Heart right ventricle (tissue), 16 donors: Measurements from ENCODE around the gene RGMA. TPM values are rescaled to one million over a fixed set of nuclear protein-coding genes. Genes with fewer than 3 reads are reported as not detected.

ENCODE experiments used
- ATAC-seq, 8 donors: fragments of 200-7000 bp; cut with Tn5 transposase; one replicate each; pipeline ENCODE4 v1.9.1; 2020; ENCODE audit warnings: mild to moderate bottlenecking in 8 of 8, moderate library complexity in 8 of 8, moderate number of reproducible peaks in 1 of 8
- DNase-seq, 2 donors: peaks; one replicate each; pipeline ENCODE4 v3.0.0-alpha.2; 2020
- H3K27ac ChIP-seq, 10 donors: fragments of 200-600 bp; sonication (generic) in 2 of 10; one replicate each; pipeline versions ENCODE4 v1.5.0 to v1.8.0; 2020 to 2022; ENCODE audit warnings: mild to moderate bottlenecking in 3 of 10
- H3K27me3 ChIP-seq, 7 donors: fragments of 200-600 bp; one replicate each; pipeline ENCODE4 v1.8.0; 2021 to 2022; ENCODE audit warnings: mild to moderate bottlenecking in 2 of 7
- H3K36me3 ChIP-seq, 9 donors: fragments of 200-600 bp; sonication (generic) in 1 of 9; one replicate each; pipeline versions ENCODE4 v1.5.0 to v1.8.0; 2020 to 2022; ENCODE audit warnings: mild to moderate bottlenecking in 2 of 9
- H3K4me1 ChIP-seq, 9 donors: fragments of 200-600 bp; sonication (generic) in 1 of 9; one replicate each; pipeline versions ENCODE4 v1.5.0 to v1.8.0; 2020 to 2022; ENCODE audit warnings: mild to moderate bottlenecking in 4 of 9
- H3K4me3 ChIP-seq, 10 donors: fragments of 200-600 bp; sonication (generic) in 2 of 10; one replicate each; pipeline versions ENCODE4 v1.5.0 to v1.8.0; 2020 to 2022; ENCODE audit warnings: mild to moderate bottlenecking in 7 of 10, moderate library complexity in 2 of 10
- H3K9me3 ChIP-seq, 11 donors: fragments of 200-600 bp in 10 of 11; sonication (generic) in 2 of 11; one replicate each; pipeline versions ENCODE4 v1.5.0 to v1.8.0; 2013 to 2022; ENCODE audit warnings: mild to moderate bottlenecking in 2 of 11, control low read depth in 1 of 11, moderate library complexity in 1 of 11
- WGBS, 2 donors: extraction: QIAGEN DNeasy Blood & Tissue Kit; methylation state at CpG; one replicate each; pipeline ENCODE4 v1.1.7; 2013; ENCODE audit warnings: inconsistent platforms in 1 of 2; 5-methylcytosine and 5-hydroxymethylcytosine counted together
- intact Hi-C, 10 donors: fragments of 100-400 bp; cut with DNase I; formaldehyde crosslinking; loops; one replicate each; pipeline versions ENCODE4 v1.11.1 to v1.14.2; 2022
- polyA plus RNA-seq, 2 donors: library from polyadenylated mRNA; stranded (reverse); fragments of 200-250 nt; gene quantifications; one replicate each; pipeline ENCODE4 v1.2.3, GENCODE V29; 2013
- total RNA-seq, 10 donors: library from RNA; stranded (reverse); fragmentation: NEBNext Ultra II Directional in 3 of 10; extraction: Animal tissue kit (Norgen Biotek cat#: 25700) in 3 of 10; gene quantifications; one replicate each; pipeline versions ENCODE4 v1.2.1 to v1.2.4, GENCODE V29; 2021 to 2023
- TF ChIP-seq, protein P1 (sequence below), 9 donors: fragments of 200-600 bp; sonication (generic) in 2 of 9; IDR thresholded peaks; one replicate each; pipeline versions ENCODE4 v1.5.0 to v1.8.0; 2021 to 2022; ENCODE audit warnings: antibody characterized with exemption in 9 of 9, mild to moderate bottlenecking in 5 of 9, moderate library complexity in 1 of 9
- donor health status: Arrhythmogenic right ventricular cardiomyopathy.
- donor health status: ischemic (EF 13 %, LVEDD 7.1; RV severe dilation, severe dysfunction).
- donor health status: healthy with polysubstance abuse.
- donor health status: DM: no; HTN: yes; CAD: no.
- donor health status: DM: no; HTN: no; CAD: no.
- donor health status: ischemic (EF 25% LVEDD 6.9; RV normal size, moderate dysfunction).
- donor health status: ischemic (EF 25% LVEDD 5.7; RV mildly dilated, moderate dysfunction).
- donor health status: healthy.
- donor health status: DM: yes; HTN: yes; CAD: no.
- donor health status: Ischemic cardiomyopathy.
- donor health status: ischemic (EF 35%, LVEDD 5.7; RV mildly dilated, moderate dysfunction).
- donor health status: nonischemic (EF 11% LVEDD 7.7; RV severe dilation, severe dysfunction).
- donor health status: DM: yes; HTN: yes; CAD: no.
- donor health status: PGD.
- donor health status: ischemic (EF 29% LVEDD 5.4; RV normal size, mild dysfunction).
- donor health status: nonischemic (EF 23%, LVEDD 6.1; RV moderate dilation, normal function).

Gene RGMA
- total and polyA plus RNA-seq, 12 donors: 4.9 to 33.8 (median 10.7) TPM

DNA sequence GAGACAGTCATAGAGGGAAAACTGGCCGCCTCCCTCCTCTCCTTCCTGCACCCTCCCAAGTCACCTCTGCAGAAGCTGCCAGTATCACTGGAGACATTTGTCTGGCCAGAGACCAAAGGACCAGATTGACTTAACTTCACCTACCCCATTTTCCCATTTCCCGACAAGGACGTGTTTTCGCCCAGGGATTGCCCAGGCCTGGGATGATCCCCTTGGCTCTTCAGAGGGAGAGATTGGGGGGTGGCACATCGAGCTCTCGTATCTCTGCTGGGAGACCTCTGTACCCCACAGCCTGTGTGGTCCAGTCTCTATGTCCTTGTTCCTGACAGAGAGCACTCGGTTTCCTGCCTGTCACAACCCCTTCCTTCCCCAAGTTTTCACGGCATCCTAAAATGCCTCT is 31.4 kb downstream of the RGMA start:
- ATAC-seq (no peak), DNase-seq (no peak)
- WGBS, 2 donors: 81 to 82% methylated on average over 8 of the region's 8 CpGs
- TF ChIP-seq, protein P1, sequence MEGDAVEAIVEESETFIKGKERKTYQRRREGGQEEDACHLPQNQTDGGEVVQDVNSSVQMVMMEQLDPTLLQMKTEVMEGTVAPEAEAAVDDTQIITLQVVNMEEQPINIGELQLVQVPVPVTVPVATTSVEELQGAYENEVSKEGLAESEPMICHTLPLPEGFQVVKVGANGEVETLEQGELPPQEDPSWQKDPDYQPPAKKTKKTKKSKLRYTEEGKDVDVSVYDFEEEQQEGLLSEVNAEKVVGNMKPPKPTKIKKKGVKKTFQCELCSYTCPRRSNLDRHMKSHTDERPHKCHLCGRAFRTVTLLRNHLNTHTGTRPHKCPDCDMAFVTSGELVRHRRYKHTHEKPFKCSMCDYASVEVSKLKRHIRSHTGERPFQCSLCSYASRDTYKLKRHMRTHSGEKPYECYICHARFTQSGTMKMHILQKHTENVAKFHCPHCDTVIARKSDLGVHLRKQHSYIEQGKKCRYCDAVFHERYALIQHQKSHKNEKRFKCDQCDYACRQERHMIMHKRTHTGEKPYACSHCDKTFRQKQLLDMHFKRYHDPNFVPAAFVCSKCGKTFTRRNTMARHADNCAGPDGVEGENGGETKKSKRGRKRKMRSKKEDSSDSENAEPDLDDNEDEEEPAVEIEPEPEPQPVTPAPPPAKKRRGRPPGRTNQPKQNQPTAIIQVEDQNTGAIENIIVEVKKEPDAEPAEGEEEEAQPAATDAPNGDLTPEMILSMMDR (IDR thresholded peaks at IDR 0.05): no peak
- Histone ChIP-seq H3K36me3 (peaks cover 0 to 8% (median 0%) of the 10 kb centered on the region in 9 donors), H3K9me3 (no peaks in the 10 kb centered on the region), H3K4me3 (no peak overlapping the region), H3K4me1 (peaks cover 0 to 48% (median 10%) of the 10 kb centered on the region in 9 donors), H3K27me3 (no peaks in the 10 kb centered on the region), H3K27ac (peak overlapping the region in 1 of 10 donors; percentile 4)
- intact Hi-C loops: no loop called here

DNA sequence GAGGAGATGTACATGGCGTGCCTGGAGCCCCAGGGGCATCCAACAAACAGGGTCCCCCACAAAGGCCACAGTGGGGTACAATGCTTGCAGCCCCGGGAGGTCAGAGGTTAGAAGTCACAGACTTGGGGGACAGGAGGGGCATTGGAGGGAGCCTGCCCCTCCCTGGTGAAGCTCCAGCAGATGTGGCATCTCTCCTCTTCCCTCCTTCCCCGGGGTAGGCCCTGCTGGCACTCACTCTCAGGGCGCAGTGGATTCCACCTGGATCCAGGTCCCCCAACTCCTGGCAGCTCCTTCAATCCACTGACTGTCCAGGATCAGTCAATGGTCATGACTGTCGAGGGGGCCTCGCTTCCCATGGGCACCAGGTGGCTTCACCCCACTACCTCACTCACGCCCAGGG is 32.2 kb downstream of the RGMA start:
- TF ChIP-seq, protein P1 (IDR thresholded peaks at IDR 0.05): no peak
- WGBS, 2 donors: 83 to 86% methylated on average over 7 of the region's 7 CpGs
- no peak overlapping the region for H3K27ac ChIP-seq
- ATAC-seq (no peak), DNase-seq (no peak)
- peaks cover 0 to 12% (median 0%) of the 10 kb centered on the region in 9 donors for H3K36me3 ChIP-seq
- peaks cover 0 to 44% (median 10%) of the 10 kb centered on the region in 9 donors for H3K4me1 ChIP-seq
- intact Hi-C loops: no loop called here
- no peaks in the 10 kb centered on the region for H3K9me3 ChIP-seq
- no peak overlapping the region for H3K4me3 ChIP-seq
- no peaks in the 10 kb centered on the region for H3K27me3 ChIP-seq

DNA sequence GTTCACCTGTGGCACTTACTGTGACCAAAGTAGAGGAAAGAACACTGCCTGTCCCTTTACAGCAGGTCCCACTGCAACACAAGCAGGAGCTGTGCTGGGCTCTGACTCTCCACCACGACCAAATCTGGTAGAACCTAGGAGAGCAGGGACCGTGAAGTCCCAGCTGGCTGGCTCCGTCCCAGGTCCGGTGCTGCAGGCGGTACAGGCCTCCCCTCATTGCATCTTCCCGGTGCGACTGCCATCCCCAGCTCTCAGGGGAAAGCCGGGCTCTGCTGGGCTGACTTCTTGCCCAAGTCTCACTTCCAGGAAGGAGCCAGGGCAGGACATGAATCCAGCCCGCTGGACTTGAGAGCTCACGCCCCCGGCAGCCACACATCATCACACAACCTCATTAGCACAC is 33.8 kb downstream of the RGMA start:
- H3K36me3 ChIP-seq: peaks cover 0 to 27% (median 0%) of the 10 kb centered on the region in 9 donors
- no peaks in the 10 kb centered on the region for H3K27me3 ChIP-seq
- H3K27ac ChIP-seq: no peak overlapping the region
- ATAC-seq (no peak), DNase-seq (no peak)
- H3K4me3 ChIP-seq: no peak overlapping the region
- WGBS, 2 donors: 76 to 80% methylated on average over 11 of the region's 11 CpGs
- H3K9me3 ChIP-seq: no peaks in the 10 kb centered on the region
- intact Hi-C loops: no loop called here
- peaks cover 0 to 29% (median 0%) of the 10 kb centered on the region in 9 donors for H3K4me1 ChIP-seq
- TF ChIP-seq, protein P1 (IDR thresholded peaks at IDR 0.05): no peak

DNA sequence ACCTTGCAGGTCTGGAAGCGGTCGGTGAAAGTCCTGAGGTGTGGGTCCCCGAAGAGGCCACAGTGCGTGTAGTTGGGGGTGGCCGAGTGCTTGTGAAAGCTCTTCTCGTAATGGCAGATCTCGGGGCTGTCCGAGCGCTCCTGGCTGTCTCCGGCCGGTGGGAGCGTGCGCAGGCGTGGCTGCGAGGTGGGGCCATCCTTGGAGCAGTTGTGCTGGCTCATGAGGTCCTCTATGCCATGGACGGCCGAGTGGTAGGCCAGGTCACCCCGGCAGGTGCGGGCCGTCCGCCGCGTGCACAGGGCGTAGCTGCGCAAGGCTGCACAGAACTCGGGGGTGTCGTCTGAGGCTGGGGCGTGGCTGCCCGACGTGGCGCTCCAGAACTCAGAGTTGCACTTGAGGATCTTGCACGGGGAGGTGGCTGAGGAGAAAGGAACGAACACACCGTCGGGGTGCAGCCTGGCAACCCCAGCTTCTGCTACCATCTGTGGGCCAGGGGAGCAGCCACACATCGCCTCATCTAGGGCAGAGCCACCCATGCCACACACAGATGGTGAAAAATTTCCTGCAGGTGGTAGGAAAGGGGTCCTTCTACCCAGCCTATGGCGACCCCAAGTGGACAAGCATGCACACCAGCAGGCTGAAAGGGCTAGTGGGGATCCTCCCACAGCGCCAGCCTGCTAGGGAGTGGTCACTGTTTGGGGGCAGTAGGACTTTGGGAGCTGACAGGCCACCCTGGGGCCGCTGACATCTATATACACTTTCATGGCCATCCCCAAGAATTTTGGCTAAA is 36.7 kb downstream of the RGMA start:
- WGBS, 2 donors: 92% methylated on average over 39 of the region's 39 CpGs
- Histone ChIP-seq H3K36me3 (peaks cover 0 to 55% (median 4%) of the 10 kb centered on the region in 9 donors), H3K27ac (no peak overlapping the region), H3K4me3 (no peak overlapping the region), H3K27me3 (no peaks in the 10 kb centered on the region), H3K4me1 (peaks cover 0 to 18% (median 0%) of the 10 kb centered on the region in 9 donors), H3K9me3 (no peaks in the 10 kb centered on the region)
- TF ChIP-seq, protein P1 (IDR thresholded peaks at IDR 0.05): peak in 1 of 9 donors; percentile 24
- no peak for DNase-seq
- intact Hi-C loops: no loop called here
- no peak for ATAC-seq
